Amniotic epithelial cell (primary cell): ENCODE results near the gene MDM2.
"Not testable (repeated sequence)": the region's sequence is repeated elsewhere in the genome, so short reads cannot be mapped to it uniquely, and the experiment has no call there.

Experiments used
- DNase-seq: peaks from one replicate; pipeline ENCODE4 v3.0.0-alpha.2; 2010; ENCODE audit warnings: low read depth

Gene MDM2

DNA sequence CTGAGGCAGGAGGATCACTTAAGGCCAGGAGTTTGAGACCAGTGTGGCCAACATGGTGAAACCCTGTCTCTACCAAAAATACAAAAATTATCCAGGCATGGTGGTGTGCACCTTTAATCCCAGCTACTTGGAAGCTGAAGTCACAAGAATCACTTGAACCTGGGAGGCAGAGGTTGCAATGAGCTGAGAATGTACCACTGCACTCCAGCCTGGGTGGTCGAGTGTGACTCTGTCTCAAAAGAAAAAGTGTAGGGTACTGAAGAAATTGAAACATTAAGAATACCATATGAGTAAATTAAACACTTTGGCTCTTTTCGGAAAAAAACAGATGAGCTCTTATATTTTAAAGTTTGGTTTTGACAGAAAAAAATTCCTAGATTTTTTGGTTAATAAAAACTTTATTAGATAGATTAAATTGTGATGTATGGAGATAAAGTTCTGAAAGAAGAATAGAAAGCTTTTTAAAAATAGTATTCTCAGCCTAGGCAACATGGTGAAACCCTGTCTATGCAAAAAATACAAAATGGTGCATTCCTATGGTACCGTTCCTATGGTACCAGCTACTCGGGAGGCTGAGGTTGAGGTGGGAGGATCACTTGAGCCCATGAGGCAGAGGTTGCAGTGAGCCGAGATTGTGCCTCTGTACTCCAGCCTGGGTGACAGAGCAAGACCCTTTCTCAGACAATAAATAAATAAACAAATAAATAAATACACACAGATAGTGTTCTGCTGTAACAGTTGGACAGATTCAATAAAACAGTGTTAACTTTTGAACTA, 20.1 kb downstream of the MDM2 start:
- no peak for DNase-seq

DNA sequence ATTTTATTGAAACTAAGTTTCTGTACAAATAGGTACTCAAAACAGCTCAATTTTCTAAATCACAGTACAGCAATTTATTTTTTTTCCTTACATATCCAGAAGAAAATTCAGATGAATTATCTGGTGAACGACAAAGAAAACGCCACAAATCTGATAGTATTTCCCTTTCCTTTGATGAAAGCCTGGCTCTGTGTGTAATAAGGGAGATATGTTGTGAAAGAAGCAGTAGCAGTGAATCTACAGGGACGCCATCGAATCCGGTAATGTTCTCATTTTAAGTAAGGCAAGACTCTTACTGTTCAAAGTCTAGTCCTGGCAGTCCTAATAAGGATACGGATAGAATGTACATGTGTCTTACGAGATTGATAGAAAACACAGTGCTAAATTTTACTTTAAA, 20.7 kb downstream of the MDM2 start:
- DNase-seq, result no peak

DNA sequence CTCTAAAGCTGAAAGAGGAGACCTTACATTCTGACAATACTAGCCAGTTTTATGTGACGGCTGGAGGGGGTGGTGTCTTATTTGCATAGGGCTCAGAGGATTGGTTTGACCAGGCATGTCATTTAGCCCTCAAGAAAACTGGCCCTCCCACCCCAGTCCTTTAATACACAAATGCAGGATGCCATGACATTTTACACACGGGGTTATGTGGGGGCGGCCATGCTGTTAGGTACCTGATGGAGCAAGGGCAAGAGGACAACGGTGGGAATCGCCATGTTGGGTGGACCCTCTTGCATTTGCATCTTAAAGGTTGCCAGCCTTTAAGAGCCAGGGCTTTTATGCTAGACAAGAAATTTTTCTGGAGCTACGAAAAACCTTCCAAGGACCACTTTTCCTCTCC, 23.3 kb downstream of the MDM2 start:
- DNase-seq, result no peak

DNA sequence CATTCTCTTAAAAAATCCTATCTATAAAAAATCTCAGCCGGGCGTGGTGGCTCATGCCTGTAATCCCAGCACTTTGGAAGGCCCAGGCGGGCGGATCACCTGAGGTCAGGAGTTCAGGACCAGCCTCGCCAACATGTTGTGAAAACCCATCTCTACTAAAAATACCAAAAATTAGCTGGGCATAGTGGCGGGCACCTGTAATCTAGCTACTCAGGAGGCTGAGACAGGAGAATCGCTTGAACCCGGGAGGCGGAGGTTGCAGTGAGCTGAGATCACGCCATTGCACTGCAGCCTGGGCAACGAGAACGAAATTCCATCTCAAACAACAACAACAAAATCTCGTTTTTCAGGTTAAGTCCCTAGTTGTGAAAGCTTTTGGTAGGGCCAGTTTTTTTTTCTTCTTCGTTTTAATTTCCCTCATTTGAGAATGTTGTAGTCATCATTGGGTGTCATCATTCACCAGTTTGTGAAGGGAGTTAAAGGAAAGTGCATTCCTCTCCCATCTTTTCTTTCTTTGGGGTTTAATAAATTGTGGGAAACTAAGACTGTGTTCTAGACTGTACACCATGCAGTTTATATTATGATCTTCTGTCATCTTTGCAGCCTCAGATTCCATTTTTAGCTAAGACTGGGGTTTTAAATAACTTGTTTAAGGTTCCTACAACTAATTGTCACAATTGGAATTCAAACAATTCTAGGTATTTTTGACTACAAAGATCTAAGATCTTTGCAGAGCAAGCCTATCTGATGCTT, 23.9 kb downstream of the MDM2 start:
- no peak for DNase-seq

DNA sequence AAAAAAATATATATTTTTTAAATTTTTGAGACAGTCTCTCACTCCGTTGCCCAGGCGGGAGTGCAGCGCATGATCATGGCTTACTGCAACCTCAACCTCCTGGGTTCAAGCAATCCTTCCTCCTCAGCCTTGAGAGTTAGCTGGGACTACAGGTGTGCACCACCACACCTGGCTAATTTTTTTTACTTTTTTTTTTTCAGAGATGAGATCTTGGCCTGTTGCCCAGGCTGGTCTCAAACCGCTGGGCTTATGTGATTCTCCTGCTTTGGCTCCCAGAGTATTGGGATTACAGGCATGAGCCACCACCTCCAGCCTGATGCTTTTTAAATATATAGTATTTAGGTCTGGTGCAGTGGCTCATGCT, 24.5 kb downstream of the MDM2 start:
- no peak for DNase-seq

DNA sequence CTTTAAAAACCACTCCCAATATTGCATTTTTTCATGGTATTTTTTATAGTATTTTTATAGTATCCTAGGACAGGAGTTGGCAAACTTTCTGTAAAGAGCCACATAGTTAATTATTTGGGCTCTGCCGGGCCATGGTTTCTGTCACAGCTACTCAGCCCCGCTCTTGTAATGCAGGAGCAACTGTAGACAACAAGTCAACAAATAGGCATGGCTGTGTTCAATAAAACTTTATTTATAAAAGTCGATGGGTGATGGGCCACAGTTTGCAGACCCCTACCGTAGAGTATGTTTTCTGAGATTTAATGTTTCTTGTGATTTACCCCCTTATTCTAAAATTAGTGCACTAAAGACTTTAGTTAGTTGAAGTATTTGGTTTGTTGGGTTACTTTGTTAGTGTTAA, 25.5 kb downstream of the MDM2 start:
- no peak for DNase-seq

DNA sequence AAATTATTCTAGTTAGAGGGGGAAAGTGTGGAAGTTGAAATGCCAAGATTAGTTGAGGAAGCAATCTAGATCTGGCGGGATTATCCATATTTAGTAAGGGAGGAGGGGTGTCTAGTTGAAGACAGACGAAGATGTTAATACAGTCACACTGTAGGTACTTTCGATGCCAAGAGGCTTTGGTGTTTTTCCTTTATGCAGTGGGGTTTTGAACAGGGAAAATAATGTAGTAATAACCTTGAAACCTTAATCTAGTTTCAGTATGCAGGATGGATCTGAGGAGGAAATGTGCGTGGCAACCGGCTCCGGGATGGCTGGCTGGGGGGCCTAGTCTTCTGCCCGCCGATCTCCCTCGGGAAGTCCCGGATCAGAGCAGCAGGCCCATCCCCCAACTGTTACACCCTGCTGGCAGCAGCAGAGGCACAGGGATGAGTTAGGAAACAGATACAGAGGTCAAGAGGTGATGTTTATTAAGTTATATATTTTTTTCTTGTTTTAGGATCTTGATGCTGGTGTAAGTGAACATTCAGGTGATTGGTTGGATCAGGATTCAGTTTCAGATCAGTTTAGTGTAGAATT, 27.4 kb downstream of the MDM2 start:
- peak; percentile 32 for DNase-seq

DNA sequence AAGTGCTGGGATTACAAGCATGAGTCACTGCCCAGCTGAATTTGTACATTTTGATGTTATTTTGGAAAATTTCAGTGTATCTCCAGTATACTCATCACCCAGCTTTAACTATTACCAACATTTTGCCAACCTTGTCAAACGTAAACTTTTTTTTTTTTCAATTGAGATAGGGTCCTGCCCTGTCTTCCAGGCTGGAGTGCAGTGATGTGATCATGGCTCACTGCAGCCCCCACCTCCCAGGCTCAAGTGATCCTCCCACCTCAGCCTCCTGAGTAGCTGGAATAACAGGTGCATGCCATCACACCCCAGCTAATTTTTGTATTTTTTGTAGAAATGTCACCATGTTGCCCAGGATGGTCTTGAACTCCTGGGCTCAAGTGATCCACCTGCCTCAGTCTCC, 29.2 kb downstream of the MDM2 start:
- DNase-seq, result no peak

DNA sequence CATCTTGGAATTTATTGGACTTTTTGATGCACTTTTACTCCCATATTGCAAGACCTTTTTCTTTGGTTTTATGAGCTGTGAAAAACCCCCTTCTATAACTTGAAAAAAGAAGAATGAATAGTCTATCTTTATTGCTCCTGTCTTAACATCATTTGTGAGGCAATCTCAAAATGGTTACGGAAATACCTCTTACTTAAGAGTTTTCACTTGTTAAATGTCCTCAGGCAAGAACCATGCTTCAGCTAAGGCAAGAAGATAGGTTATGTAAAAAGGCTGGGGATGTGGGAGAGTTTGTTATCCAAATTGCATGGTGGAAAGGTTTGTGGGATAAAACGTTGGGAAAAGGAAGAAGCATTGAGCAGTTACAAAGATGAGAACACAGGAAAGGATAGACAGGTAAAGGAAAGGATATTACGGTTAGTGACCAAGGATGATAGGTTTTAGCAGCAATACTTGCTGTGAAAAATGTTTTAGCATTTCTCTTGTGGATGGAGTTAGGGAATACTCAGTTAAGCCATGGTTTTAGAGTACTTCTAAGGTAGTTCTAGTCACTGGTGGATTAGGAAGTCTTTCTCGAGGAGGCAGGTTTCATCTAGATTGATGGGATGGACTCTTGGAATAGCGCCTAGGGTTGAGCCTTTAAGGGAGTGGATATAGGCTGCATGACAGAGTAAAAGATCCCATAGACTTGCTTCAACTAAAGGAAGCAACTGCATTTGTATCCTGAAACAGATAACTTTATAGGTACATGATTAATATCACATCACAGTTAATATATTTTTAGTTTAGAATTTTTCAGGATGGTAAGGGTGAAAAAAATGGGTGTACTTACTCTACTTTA, 30.3 kb downstream of the MDM2 start:
- no peak for DNase-seq

DNA sequence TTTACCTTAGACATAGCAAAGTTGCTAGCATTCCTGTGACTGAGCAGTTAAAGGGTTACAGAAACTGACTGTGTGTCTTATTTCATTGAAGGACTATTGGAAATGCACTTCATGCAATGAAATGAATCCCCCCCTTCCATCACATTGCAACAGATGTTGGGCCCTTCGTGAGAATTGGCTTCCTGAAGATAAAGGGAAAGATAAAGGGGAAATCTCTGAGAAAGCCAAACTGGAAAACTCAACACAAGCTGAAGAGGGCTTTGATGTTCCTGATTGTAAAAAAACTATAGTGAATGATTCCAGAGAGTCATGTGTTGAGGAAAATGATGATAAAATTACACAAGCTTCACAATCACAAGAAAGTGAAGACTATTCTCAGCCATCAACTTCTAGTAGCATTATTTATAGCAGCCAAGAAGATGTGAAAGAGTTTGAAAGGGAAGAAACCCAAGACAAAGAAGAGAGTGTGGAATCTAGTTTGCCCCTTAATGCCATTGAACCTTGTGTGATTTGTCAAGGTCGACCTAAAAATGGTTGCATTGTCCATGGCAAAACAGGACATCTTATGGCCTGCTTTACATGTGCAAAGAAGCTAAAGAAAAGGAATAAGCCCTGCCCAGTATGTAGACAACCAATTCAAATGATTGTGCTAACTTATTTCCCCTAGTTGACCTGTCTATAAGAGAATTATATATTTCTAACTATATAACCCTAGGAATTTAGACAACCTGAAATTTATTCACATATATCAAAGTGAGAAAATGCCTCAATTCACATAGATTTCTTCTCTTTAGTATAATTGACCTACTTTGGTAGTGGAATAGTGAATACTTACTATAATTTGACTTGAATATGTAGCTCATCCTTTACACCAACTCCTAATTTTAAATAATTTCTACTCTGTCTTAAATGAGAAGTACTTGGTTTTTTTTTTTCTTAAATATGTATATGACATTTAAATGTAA, 31.5 kb downstream of the MDM2 start:
- no peak for DNase-seq

DNA sequence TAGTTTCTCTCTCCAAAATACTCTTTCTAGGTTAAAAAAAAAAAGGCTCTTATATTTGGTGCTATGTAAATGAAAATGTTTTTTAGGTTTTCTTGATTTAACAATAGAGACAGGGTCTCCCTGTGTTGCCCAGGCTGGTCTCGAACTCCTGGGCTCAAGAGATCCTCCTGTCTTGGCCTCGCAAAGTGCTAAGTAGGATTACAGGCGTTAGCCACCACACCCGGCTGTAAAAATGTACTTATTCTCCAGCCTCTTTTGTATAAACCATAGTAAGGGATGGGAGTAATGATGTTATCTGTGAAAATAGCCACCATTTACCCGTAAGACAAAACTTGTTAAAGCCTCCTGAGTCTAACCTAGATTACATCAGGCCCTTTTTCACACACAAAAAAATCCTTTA, 33.2 kb downstream of the MDM2 start:
- DNase-seq, result not testable (repeated sequence)

DNA sequence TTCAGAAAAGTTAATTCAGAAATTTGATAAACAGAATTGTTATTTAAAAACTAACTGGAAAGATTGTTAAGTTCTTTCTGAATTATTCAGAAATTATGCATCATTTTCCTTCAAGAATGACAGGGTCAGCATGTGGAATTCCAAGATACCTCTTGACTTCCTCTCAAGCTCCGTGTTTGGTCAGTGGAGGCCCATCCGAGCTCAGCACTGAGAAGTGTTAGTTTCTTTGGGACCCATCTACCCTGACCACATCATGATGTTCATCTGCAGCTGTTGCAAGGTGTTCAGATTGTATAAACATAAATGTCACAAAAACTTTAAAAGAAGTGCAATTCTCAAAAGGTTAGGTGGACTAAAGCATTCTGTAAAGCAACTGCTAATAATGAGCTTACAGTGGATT, 33.7 kb downstream of the MDM2 start:
- DNase-seq, result no peak

DNA sequence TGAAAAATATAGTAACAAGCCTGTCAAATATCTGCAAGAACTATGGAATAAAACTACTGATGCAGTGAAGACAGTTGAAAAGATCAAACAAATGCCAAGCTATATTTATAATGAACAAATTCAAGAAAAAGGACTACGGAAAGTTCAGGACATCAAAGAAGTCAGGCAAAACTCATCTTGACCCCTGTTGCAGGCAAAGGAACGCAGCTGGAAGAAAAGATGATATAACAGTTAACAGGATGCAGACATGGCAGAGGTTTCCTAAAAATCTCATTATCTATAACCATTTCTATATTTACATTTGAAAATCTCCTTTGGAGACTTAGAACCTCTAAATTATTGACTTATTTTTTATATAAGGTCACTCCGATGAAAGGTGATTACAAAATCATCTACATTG, 34.1 kb downstream of the MDM2 start:
- DNase-seq, result no peak

DNA sequence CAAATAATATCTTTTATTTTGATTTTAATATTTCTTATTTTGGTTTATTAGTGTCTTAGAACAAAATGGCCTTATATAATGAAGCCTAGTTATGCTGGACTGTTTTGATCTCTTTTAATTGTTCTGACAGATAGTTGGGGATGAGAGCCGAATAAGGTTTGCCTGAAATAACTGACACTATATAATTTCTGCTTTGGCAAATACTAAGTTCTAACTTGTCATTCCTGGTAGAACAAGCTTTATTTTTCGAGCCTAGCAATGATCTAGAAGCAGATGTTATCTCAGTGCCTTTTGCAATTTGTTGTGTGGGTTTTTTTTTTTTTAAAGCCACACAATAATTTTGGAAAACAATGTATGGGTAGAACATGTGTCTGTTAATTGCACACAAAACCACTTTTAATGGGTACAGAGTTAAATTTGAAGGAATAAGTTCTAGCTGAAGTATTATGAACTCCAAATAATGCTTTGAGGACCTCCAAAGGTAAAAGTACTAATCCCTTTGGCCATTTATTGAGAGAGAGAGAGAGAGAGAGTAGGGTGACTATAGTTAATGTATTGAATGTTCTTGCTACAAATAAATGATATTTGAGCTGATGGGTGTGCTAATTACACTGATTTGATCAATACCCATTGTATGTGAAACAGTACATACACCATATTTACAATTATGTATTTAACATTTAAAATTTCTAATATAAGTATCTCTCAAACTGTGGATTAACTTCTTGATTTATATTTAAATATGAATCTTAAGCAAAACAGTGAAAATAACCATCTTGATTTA, 35.0 kb downstream of the MDM2 start:
- DNase-seq, result no peak

DNA sequence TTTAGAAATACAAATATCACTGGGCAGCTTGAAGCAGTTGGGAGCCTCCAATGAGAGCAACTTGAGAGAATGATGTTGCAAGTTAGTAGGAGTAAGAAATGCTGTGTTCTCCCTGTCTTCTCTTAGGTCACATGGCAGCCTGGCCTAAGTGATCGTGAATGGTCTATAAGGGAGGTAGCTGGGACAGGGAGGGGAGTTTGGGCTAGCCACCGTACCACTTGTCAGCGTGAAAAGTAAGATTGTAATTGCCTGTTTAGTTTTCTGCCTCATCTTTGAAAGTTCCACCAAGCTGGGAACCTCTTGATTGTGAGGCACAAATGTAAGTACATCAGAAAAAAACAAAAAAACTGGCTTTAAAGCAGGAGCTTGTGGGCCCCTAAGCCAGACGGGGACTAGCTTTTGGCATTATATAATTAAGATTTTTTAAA, 36.4 kb downstream of the MDM2 start:
- peak; percentile 24 for DNase-seq

DNA sequence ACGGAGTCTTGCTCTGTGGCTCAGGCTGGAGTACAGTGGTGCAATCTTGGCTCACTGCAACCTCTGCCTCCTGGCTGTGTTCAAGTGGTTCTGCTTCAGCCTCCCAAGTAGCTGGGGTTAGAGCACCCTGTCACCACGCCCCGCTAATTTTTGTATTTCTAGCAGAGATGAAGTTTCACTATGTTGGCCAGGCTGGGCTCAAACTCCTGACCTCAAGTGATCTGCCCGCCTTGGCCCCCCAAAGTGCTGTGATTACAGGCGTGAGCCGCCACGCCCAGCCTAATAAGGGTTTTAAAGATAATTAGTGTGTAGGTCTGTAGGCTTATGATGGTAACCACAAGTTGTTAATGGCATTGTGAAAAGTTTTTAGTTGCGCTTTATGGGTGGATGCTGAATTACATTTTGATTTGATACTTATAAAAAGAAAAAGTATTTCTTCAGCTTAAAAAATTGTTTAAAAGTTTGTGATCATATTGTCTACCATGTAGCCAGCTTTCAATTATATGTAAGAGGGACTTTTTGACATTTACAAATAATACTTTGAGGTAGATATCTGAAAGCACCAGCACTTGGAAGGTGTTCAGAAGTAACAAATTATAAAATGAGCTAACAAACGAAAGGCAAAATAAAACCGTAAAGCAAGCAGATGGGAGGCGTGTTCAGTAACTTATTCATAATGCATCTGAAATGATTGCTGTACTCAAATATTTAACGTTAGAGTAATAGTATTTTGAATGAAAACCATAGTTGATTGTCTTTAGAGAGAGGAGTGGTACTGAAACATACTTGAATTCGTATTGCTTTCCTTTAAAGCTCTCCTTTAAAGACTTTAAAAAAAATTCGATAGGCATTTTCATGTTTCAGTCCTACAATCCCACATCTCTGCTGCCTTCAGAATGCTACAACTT, 37.1 kb downstream of the MDM2 start:
- no peak for DNase-seq

DNA sequence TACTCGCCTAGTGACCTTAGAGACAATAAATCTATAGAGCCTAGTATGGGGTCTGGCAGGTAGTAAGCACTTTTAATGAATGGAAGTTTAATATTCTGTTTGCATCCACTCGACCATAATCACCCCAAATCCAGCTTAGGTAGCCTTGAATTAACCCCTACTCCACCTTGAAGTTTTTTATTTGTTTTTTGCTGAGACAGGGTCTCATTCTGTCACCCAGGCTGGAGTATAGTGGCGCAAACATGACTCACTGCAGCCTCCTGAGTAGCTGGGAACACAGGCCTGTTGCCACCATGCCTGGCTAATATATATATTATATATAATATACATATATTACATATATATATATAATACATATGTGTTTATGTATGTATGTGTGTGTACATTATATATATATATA, 38.8 kb downstream of the MDM2 start:
- no peak for DNase-seq

DNA sequence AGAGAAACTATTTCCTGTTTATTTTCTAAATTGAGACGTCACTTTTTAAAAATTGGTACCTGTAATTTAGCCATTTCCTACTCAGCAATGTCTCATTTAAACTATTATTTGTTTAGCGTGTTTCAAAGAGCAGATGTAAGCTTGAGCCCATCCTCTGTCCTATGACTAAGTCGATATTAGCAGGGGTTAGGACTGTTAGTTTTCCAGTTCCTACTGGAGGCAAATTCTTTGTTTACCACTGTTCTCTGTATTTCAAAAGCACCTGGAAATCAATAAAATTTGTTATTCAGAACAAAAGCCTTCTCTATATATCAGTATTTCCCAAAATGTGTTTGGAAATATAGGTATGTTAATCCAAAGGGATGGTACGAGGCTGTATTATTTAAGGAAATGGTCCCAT, 42.4 kb downstream of the MDM2 start:
- DNase-seq, result no peak

DNA sequence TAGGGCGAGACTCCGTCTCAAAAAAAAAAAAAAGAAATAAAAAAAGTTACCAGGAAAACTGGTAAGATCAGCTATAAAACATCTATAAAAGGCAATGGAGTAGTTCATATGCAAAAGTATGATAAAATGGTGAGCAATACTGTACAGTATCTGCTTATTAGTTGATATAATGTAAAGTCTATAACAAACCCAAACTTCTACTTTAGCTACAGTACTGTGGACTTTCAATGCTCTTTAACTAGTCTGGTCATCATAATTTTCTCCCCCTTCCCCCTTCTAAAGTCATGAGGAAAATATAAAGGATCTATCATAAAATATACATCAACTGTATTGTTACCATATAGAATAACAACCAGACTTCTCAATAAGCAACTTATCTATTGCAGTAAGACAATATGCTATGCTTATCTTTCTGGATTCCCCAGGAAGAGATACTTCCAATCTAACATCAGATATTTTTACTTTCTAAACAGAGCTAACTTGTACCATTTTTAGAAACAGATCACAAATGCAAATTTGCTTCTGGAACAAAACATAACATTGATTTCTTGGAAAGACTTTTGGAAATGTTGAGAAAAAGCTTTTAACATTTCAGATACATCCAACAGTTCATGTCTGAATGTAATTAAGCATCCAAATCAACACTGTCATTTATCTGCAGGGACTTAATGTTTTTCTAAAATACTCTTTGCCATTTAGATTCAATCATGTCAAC, 43.8 kb downstream of the MDM2 start:
- no peak for DNase-seq
